Activated CD8-positive, alpha-beta T cell treated with anti-CD3 and anti-CD28 coated beads, Interleukin-2, amount 10 ng/mL, durations not matched to agents 7 days and 5 days (primary cell): ENCODE results near the gene KDM4C. TPM values are rescaled to one million over a fixed set of nuclear protein-coding genes. Genes with fewer than 3 reads are reported as not detected.
A peak's percentile ranks its signal among the peaks of the same experiment; 100 is the strongest.

Source experiments
- ATAC-seq: fragments of 150-1000 bp; cut with Tn5 transposase; one replicate; pipeline ENCODE4 v1.10.0; 2021; ENCODE audit warnings: moderate library complexity
- CTCF ChIA-PET: fragments of 350-600 bp; sonication (Branson Sonifier 250); formaldehyde crosslinking; loops from one replicate; lab custom pipeline; 2021; ENCODE audit warnings: antibody characterized with exemption; lab: Charles Lee
- POLR2A ChIA-PET: fragments of 350-600 bp; sonication (Branson Sonifier 250); formaldehyde crosslinking; loops from one replicate; lab custom pipeline; 2021; ENCODE audit warnings: antibody characterized with exemption; lab: Charles Lee
- DNase-seq: peaks from one replicate; pipeline ENCODE4 v3.0.0-alpha.2; 2020
- H3K27ac Mint-ChIP-seq: one replicate; pipeline ENCODE4 v1.8.0; 2021; ENCODE audit warnings: mild to moderate bottlenecking, mixed read lengths
- H3K27me3 Mint-ChIP-seq: one replicate; pipeline ENCODE4 v1.8.0; 2021; ENCODE audit warnings: low read depth, mixed read lengths
- H3K36me3 Mint-ChIP-seq: one replicate; pipeline ENCODE4 v1.8.0; 2021; ENCODE audit warnings: low read depth, mixed read lengths
- H3K4me1 Mint-ChIP-seq: one replicate; pipeline ENCODE4 v1.8.0; 2021; ENCODE audit warnings: low read depth, mixed read lengths
- H3K4me3 Mint-ChIP-seq: one replicate; pipeline ENCODE4 v1.8.0; 2021; ENCODE audit warnings: mild to moderate bottlenecking, mixed read lengths
- H3K9me3 Mint-ChIP-seq: one replicate; pipeline ENCODE4 v1.8.0; 2022; ENCODE audit warnings: mixed read lengths; ENCODE audit not compliant: insufficient read depth
- total RNA-seq, 2 experiments: library from RNA; stranded (reverse); gene quantifications; one replicate each; pipeline ENCODE4 v1.2.3, GENCODE V29; 2021

The KDM4C gene
- total RNA-seq, 2 experiments from 2014 or later: 52.9 to 53.4 TPM

GRCh38 chr9:6869081-6869948 lies 111.5 kb downstream of the KDM4C start:
- peak overlapping the region; percentile 53 for H3K27ac Mint-ChIP-seq
- ATAC-seq (peak; percentile 63), DNase-seq (peak; percentile 30)
- peaks cover 10% of the 10 kb centered on the region for H3K9me3 Mint-ChIP-seq
- H3K27me3 Mint-ChIP-seq: no peaks in the 10 kb centered on the region
- H3K36me3 Mint-ChIP-seq: peaks cover 39% of the 10 kb centered on the region
- ChIA-PET POLR2A (interaction anchor here (1.0 kb wide), 1 partner anchor 24 kb away, joined by 3 read pairs; no protein-coding TSS in a partner anchor), CTCF (interaction anchor here (1.1 kb wide), 1 partner anchor 42 kb away, joined by 6 read pairs; no protein-coding TSS in a partner anchor)
- H3K4me1 Mint-ChIP-seq: peaks cover 40% of the 10 kb centered on the region
- peak overlapping the region; percentile 16 for H3K4me3 Mint-ChIP-seq

GRCh38 chr9:6870149-6870548 lies 112.4 kb downstream of the KDM4C start:
- Mint-ChIP-seq H3K4me3 (peak overlapping the region; percentile 23), H3K36me3 (peaks cover 33% of the 10 kb centered on the region), H3K27me3 (no peaks in the 10 kb centered on the region), H3K9me3 (peaks cover 5% of the 10 kb centered on the region), H3K4me1 (peaks cover 40% of the 10 kb centered on the region), H3K27ac (peak overlapping the region; percentile 63)
- CTCF ChIA-PET: no interaction called here
- DNase-seq (no peak), ATAC-seq (no peak)
- POLR2A ChIA-PET: no interaction called here

- no peak overlapping the region for H3K4me3 Mint-ChIP-seq
- CTCF ChIA-PET: no interaction called here
- H3K27ac Mint-ChIP-seq: no peak overlapping the region
- no peaks in the 10 kb centered on the region for H3K27me3 Mint-ChIP-seq
- POLR2A ChIA-PET: no interaction called here
- peaks cover 40% of the 10 kb centered on the region for H3K4me1 Mint-ChIP-seq
- H3K36me3 Mint-ChIP-seq: peaks cover 30% of the 10 kb centered on the region
- DNase-seq: no peak
- ATAC-seq: no peak
- peaks cover 5% of the 10 kb centered on the region for H3K9me3 Mint-ChIP-seq
Measured at GRCh38 chr9:6870650-6871477, 113.1 kb downstream of the KDM4C start.

- POLR2A ChIA-PET: interaction anchor here (0.6 to 1.1 kb wide), 4 partner anchors 10 to 1053 kb away, joined by 3 read pairs; no protein-coding TSS in a partner anchor
- peak; percentile 41 for ATAC-seq
Measured at GRCh38 chr9:6873857-6874256, 116.1 kb downstream of the KDM4C start.

GRCh38 chr9:6876195-6876894 lies 118.6 kb downstream of the KDM4C start:
- H3K4me3 Mint-ChIP-seq: no peak overlapping the region
- no peak overlapping the region for H3K27ac Mint-ChIP-seq
- POLR2A ChIA-PET: no interaction called here
- peaks cover 13% of the 10 kb centered on the region for H3K4me1 Mint-ChIP-seq
- H3K36me3 Mint-ChIP-seq: peaks cover 15% of the 10 kb centered on the region
- DNase-seq (no peak), ATAC-seq (no peak)
- H3K27me3 Mint-ChIP-seq: no peaks in the 10 kb centered on the region
- CTCF ChIA-PET: no interaction called here
- H3K9me3 Mint-ChIP-seq: no peaks in the 10 kb centered on the region

More at GRCh38 chr9:6873857-6874256, 116.1 kb downstream of the KDM4C start:
- no peak overlapping the region for H3K27ac Mint-ChIP-seq
- CTCF ChIA-PET: interaction anchor here (0.7 to 3.0 kb wide), 6 partner anchors 15 to 49 kb away, joined by 3 to 13 read pairs (median 4); no protein-coding TSS in a partner anchor
- H3K4me1 Mint-ChIP-seq: peaks cover 30% of the 10 kb centered on the region
- no peak overlapping the region for H3K4me3 Mint-ChIP-seq
- peaks cover 17% of the 10 kb centered on the region for H3K36me3 Mint-ChIP-seq
- H3K9me3 Mint-ChIP-seq: no peaks in the 10 kb centered on the region
- DNase-seq: no peak
- H3K27me3 Mint-ChIP-seq: no peaks in the 10 kb centered on the region

GRCh38 chr9:6877671-6878161 lies 119.9 kb downstream of the KDM4C start:
- no peak overlapping the region for H3K4me3 Mint-ChIP-seq
- no peaks in the 10 kb centered on the region for H3K27me3 Mint-ChIP-seq
- DNase-seq: no peak
- peaks cover 10% of the 10 kb centered on the region for H3K4me1 Mint-ChIP-seq
- no peak for ATAC-seq
- peaks cover 13% of the 10 kb centered on the region for H3K36me3 Mint-ChIP-seq
- ChIA-PET POLR2A (interaction anchor here (0.6 kb wide), 1 partner anchor 33 kb away, joined by 3 read pairs; no protein-coding TSS in a partner anchor), CTCF (no interaction called here)
- no peak overlapping the region for H3K27ac Mint-ChIP-seq
- no peaks in the 10 kb centered on the region for H3K9me3 Mint-ChIP-seq

GRCh38 chr9:6880626-6881025 lies 122.9 kb downstream of the KDM4C start:
- Mint-ChIP-seq H3K27ac (no peak overlapping the region), H3K27me3 (no peaks in the 10 kb centered on the region), H3K36me3 (peaks cover 15% of the 10 kb centered on the region), H3K9me3 (no peaks in the 10 kb centered on the region), H3K4me3 (no peak overlapping the region), H3K4me1 (no peaks in the 10 kb centered on the region)
- ChIA-PET CTCF (no interaction called here), POLR2A (no interaction called here)
- no peak for DNase-seq
- ATAC-seq: no peak

- CTCF ChIA-PET: interaction anchor here (1.2 kb wide), 1 partner anchor 13 kb away, joined by 3 read pairs; no protein-coding TSS in a partner anchor
- DNase-seq (no peak), ATAC-seq (no peak)
- peaks cover 32% of the 10 kb centered on the region for H3K36me3 Mint-ChIP-seq
- no peaks in the 10 kb centered on the region for H3K9me3 Mint-ChIP-seq
- H3K27ac Mint-ChIP-seq: no peak overlapping the region
- no peaks in the 10 kb centered on the region for H3K27me3 Mint-ChIP-seq
- H3K4me3 Mint-ChIP-seq: no peak overlapping the region
- H3K4me1 Mint-ChIP-seq: no peaks in the 10 kb centered on the region
- POLR2A ChIA-PET: no interaction called here
Measured at GRCh38 chr9:6884101-6884500, 126.3 kb downstream of the KDM4C start.

GRCh38 chr9:6884990-6885389 lies 127.2 kb downstream of the KDM4C start:
- CTCF ChIA-PET: interaction anchor here (1.2 kb wide), 1 partner anchor 12 kb away, joined by 3 read pairs; no protein-coding TSS in a partner anchor
- no peak for ATAC-seq
- Mint-ChIP-seq H3K36me3 (peaks cover 40% of the 10 kb centered on the region), H3K4me1 (peaks cover 8% of the 10 kb centered on the region), H3K27ac (no peak overlapping the region), H3K9me3 (no peaks in the 10 kb centered on the region), H3K4me3 (no peak overlapping the region), H3K27me3 (no peaks in the 10 kb centered on the region)
- POLR2A ChIA-PET: no interaction called here
- DNase-seq: no peak

GRCh38 chr9:6887051-6887450 lies 129.3 kb downstream of the KDM4C start:
- ChIA-PET CTCF (no interaction called here), POLR2A (no interaction called here)
- H3K36me3 Mint-ChIP-seq: peaks cover 46% of the 10 kb centered on the region
- no peaks in the 10 kb centered on the region for H3K27me3 Mint-ChIP-seq
- DNase-seq: no peak
- peaks cover 13% of the 10 kb centered on the region for H3K4me1 Mint-ChIP-seq
- no peaks in the 10 kb centered on the region for H3K9me3 Mint-ChIP-seq
- no peak for ATAC-seq
- no peak overlapping the region for H3K4me3 Mint-ChIP-seq
- no peak overlapping the region for H3K27ac Mint-ChIP-seq

- POLR2A ChIA-PET: interaction anchor here (1.1 to 1.5 kb wide), 2 partner anchors 17 to 132 kb away, joined by 3 read pairs; partner anchors contain the start of gene KDM4C
- peaks cover 51% of the 10 kb centered on the region for H3K36me3 Mint-ChIP-seq
- ATAC-seq (no peak), DNase-seq (no peak)
- peaks cover 31% of the 10 kb centered on the region for H3K4me1 Mint-ChIP-seq
- H3K27ac Mint-ChIP-seq: no peak overlapping the region
- no peaks in the 10 kb centered on the region for H3K9me3 Mint-ChIP-seq
- no peaks in the 10 kb centered on the region for H3K27me3 Mint-ChIP-seq
- CTCF ChIA-PET: interaction anchor here (1.0 to 1.3 kb wide), 2 partner anchors 16 to 62 kb away, joined by 3 to 4 read pairs; no protein-coding TSS in a partner anchor
- H3K4me3 Mint-ChIP-seq: no peak overlapping the region
Measured at GRCh38 chr9:6889868-6890267, 132.1 kb downstream of the KDM4C start.
